ENCODE data around the gene DAPL1.

DNA sequence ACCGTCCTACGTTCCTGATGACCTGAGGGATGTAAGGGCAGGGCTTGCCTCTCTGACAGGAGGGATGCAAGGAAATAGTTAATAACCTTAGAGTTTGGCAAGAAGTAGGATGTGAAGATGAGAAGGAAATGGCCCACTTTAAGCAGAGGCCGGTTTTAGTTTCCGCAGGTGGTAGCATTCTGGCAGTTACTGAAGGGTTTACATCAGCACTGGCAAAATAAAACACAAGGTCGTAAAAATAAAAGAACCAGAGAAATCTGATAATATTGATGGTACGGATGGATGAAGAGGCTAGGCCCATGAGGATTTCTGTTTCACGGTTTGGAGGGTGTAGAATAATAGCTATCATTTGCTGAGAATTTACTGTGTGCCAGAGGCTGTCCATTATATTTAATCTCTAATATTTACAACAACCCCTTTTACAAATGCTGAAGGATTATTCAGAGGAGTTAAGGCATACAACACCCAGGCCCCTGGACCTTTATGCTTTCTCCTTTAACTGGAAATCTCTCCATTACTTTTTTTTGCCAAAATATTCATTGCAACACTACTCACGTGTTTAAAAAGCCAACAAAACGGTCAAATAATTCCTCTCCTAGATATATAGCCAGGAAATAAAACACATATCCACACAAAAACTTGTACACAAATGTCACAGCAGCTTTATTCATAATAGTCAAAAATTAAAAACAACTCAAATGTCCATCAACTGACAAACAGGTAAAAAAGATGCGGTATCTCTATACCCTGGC, 28.5 kb downstream of the DAPL1 start:
- no peak for TF ChIP-seq POLR2A (IDR thresholded peaks at IDR 0.05)
- TF ChIP-seq, protein P1, sequence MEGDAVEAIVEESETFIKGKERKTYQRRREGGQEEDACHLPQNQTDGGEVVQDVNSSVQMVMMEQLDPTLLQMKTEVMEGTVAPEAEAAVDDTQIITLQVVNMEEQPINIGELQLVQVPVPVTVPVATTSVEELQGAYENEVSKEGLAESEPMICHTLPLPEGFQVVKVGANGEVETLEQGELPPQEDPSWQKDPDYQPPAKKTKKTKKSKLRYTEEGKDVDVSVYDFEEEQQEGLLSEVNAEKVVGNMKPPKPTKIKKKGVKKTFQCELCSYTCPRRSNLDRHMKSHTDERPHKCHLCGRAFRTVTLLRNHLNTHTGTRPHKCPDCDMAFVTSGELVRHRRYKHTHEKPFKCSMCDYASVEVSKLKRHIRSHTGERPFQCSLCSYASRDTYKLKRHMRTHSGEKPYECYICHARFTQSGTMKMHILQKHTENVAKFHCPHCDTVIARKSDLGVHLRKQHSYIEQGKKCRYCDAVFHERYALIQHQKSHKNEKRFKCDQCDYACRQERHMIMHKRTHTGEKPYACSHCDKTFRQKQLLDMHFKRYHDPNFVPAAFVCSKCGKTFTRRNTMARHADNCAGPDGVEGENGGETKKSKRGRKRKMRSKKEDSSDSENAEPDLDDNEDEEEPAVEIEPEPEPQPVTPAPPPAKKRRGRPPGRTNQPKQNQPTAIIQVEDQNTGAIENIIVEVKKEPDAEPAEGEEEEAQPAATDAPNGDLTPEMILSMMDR (IDR thresholded peaks at IDR 0.05) = no peak
